Muscle layer of colon (tissue), 2 donors: ENCODE results near the gene SLC6A11.

Source experiments
- H3K27ac ChIP-seq: one replicate; pipeline ENCODE4 v1.7.0; 2013; ENCODE audit warnings: low read depth, mild to moderate bottlenecking, low read length, moderate library complexity
- H3K27me3 ChIP-seq, 2 donors: one replicate each; pipeline ENCODE4 v1.7.0; 2013; ENCODE audit warnings: low read length in 2 of 2, mild to moderate bottlenecking in 2 of 2; ENCODE audit not compliant: insufficient read depth in 2 of 2, control insufficient read depth in 1 of 2
- H3K36me3 ChIP-seq: one replicate; pipeline ENCODE4 v1.7.0; 2013; ENCODE audit warnings: mild to moderate bottlenecking, low read length; ENCODE audit not compliant: insufficient read depth
- H3K4me1 ChIP-seq: one replicate; pipeline ENCODE4 v1.7.0; 2013; ENCODE audit warnings: mild to moderate bottlenecking, low read length; ENCODE audit not compliant: insufficient read depth
- H3K4me3 ChIP-seq, 2 donors: one replicate each; pipeline ENCODE4 v1.7.0; 2013; ENCODE audit warnings: low read length in 2 of 2, low read depth in 1 of 2, mild to moderate bottlenecking in 1 of 2, moderate library complexity in 1 of 2
- H3K9ac ChIP-seq: one replicate; pipeline ENCODE4 v1.7.0; 2013; ENCODE audit warnings: low read length
- H3K9me3 ChIP-seq: one replicate; pipeline ENCODE4 v1.7.0; 2013; ENCODE audit warnings: mild to moderate bottlenecking, low read length
- donor health status: abdominal sarcoma.
- donor health status: Adenocarcinoma of cecum.

SLC6A11 gene

DNA sequence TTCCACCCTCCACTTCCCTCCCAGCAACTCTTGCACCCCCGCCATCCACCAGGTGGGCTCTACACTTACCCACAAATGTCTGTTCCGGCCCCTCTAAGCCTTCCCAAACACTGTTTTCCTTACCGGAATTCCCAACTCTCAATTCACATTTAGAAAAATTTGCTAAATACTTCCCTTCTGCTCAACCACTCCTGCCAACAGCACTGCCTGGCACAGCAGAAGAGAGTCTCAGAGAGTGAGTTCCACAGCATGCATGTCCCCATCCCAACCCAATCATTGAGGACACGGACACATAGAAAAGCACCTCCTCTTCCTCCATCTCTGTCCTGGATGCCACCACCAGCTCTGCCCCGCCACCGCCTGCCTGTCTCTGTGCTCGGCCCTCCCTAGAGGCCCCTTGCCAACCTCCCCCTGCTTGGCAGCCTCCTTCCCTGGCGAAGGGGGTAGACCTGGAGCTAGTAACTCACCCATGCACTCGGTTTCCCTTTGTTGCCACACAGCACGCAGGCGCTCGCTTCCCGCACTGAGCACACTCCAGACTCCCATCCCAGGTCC lies 110.3 kb downstream of the SLC6A11 start:
- Histone ChIP-seq H3K27ac (no peak overlapping the region), H3K4me1 (no peaks in the 10 kb centered on the region), H3K27me3 (no peaks in the 10 kb centered on the region), H3K9ac (no peak overlapping the region), H3K9me3 (no peaks in the 10 kb centered on the region), H3K4me3 (no peak overlapping the region), H3K36me3 (no peaks in the 10 kb centered on the region)

DNA sequence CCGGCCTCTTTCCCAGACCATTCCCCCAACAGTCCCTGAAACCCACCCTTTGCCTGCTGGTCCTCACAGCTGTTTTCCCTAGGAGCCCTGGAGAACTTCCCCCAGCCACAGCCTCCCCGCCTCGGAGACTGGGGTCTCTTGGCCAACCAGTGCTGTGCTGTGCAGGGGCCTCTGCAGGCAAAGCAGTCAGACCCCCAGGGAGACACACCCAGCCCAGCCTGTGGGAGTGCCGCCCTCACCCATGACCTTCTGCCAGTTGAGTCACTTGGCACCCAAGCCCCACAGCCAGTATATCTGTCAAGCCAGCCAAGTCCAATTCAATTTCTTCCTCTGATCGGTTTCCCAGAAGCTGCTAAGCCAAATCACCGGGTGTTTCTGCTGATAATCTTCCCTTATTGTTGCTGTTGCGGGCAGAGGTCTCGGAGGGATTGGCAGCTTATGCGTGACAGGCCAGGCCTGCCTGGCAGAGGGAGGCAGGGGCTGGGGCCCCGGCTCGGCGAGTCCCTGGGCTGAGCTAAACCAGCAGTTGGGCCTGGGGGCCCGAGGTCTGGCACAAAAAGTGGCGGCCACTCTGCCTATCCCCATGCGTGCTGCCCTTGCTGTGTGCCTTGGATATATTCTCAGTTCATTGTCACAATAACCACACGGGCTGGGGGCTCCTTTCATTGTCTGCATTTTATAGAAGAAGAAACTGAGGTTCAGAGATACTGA lies 110.9 kb downstream of the SLC6A11 start:
- H3K9me3 ChIP-seq: no peaks in the 10 kb centered on the region
- H3K9ac ChIP-seq: no peak overlapping the region
- no peaks in the 10 kb centered on the region for H3K27me3 ChIP-seq
- H3K4me3 ChIP-seq: no peak overlapping the region
- H3K27ac ChIP-seq: no peak overlapping the region
- no peaks in the 10 kb centered on the region for H3K4me1 ChIP-seq
- H3K36me3 ChIP-seq: no peaks in the 10 kb centered on the region

DNA sequence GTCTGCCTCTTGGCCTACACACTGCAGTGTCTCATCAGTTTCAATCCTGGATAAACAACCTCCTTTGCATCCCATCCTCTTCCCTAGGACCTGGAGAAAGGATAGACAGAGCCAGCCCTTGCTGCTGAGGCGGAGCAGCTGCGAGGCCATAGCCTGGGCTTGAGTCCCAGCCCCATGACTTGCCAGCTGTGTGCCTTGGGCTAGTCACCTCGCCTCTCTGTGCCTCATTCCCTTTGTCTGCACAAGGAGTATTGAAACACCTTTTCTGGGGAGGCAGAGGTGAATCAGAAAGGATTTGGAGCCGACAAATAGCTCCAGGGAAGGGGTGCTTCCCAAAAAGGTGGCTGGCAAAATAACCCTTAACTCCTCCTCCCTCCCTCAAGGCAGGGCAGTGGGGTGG lies 111.5 kb downstream of the SLC6A11 start:
- H3K27ac ChIP-seq: no peak overlapping the region

DNA sequence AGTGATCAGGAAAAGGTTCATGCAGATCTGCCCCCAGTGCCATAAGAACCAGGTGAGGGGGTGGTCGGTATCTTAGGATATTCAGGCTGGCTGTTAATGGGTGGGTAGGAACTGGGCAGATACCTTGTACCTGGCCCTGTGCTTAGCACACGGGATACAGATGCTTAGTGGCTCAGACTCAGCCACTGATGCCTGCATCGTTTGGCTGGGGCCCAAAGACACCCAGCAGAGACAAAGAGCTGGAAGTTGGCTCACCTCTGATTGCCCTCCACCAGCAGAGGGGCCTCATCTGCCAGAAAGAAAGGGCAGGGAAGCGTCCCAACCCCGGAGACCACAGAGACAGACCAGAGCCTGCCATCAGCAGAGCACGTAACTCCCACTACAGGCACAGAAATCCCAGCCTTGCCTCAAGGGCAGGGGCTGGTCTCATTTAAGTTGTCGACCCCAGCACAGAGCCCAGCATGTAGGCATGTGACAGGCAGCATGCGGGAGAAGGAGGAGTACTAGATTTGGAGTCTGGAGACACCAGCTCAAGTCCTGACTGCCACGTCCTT lies 112.5 kb downstream of the SLC6A11 start:
- no peak overlapping the region for H3K9ac ChIP-seq
- H3K4me3 ChIP-seq: no peak overlapping the region
- H3K4me1 ChIP-seq: no peaks in the 10 kb centered on the region
- no peaks in the 10 kb centered on the region for H3K27me3 ChIP-seq
- H3K27ac ChIP-seq: no peak overlapping the region
- H3K9me3 ChIP-seq: no peaks in the 10 kb centered on the region
- no peaks in the 10 kb centered on the region for H3K36me3 ChIP-seq

More for the DNA sequence above, 111.5 kb downstream of the SLC6A11 start:
- H3K4me1 ChIP-seq: no peaks in the 10 kb centered on the region
- H3K27me3 ChIP-seq: no peaks in the 10 kb centered on the region
- no peaks in the 10 kb centered on the region for H3K36me3 ChIP-seq
- no peak overlapping the region for H3K4me3 ChIP-seq
- H3K9ac ChIP-seq: no peak overlapping the region
- H3K9me3 ChIP-seq: no peaks in the 10 kb centered on the region

DNA sequence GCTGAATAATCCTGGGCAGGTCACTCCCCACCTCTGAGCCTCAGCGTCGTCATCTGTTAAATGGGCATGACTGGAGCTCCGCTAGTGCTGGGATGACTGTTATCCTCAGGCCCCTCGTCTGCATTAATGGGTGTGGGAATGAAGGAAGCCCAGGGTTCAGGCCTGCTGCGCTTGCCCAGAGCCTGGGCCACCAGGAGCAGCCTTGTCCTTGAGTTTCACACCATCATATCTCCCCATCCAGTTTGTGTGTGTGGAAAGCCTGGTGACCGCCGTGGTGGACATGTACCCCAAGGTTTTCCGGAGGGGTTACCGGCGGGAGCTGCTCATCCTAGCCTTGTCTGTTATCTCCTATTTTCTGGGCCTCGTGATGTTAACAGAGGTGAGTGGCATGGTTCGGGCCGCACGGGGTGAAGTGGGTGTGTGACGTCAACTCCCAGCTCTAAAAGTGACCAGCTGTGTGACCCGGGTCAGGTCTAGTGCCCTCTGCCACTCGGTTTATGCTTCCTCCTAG lies 113.0 kb downstream of the SLC6A11 start:
- no peaks in the 10 kb centered on the region for H3K36me3 ChIP-seq
- H3K9ac ChIP-seq: no peak overlapping the region
- H3K4me1 ChIP-seq: no peaks in the 10 kb centered on the region
- H3K27ac ChIP-seq: no peak overlapping the region
- no peaks in the 10 kb centered on the region for H3K27me3 ChIP-seq
- no peaks in the 10 kb centered on the region for H3K9me3 ChIP-seq
- no peak overlapping the region for H3K4me3 ChIP-seq

DNA sequence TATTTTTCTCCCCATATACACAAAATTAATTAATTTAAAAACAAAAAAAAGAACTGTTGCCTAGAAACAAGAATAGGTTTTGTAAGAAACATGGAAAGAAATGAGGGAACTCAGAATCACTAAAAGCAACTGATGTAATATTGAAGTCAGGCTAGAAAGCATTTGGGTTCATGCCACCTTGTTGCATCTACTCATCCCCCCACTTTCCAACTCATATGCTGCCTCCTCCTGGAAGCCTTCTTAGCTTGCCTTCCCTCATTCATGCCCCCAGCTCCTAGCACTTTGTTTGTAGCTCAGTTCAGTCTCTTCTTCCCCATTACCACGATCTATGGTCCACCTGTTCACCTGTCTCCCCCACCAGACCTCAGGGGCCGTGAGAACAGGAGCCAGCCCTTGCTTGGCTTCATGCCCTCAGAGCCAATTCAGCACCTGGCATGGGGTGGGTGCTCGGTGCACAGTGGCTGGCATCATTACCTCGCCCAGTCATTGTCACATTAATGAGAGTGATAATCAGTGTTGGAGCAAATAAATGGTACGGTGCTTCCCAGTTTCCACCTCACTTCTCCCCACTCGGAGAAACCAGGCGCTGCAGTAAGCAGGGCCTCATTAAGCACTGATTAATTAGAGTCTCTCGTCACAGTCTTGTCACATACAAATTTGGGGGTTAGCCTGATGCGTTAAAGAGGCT lies 114.1 kb downstream of the SLC6A11 start:
- no peaks in the 10 kb centered on the region for H3K36me3 ChIP-seq
- H3K9me3 ChIP-seq: no peaks in the 10 kb centered on the region
- no peak overlapping the region for H3K9ac ChIP-seq
- no peaks in the 10 kb centered on the region for H3K27me3 ChIP-seq
- H3K27ac ChIP-seq: no peak overlapping the region
- no peaks in the 10 kb centered on the region for H3K4me1 ChIP-seq
- no peak overlapping the region for H3K4me3 ChIP-seq

DNA sequence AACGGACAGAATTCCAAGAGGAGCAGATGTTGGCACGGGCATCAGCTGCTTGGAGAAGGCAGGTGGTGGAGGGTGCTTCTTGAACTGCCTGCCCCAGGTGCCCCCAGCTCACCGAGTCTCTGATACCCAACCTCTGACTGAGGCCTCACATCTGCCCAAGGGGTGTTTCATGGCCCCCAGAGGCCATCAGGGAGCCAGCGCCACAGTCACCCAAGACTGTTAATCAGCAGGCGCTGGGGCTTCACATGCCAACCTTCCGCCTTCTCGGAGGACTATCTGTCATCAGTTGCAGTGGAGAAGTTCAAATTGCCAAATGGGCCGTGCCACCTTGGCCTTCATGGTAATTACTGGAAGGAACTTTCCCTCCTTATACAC lies 114.6 kb downstream of the SLC6A11 start:
- Histone ChIP-seq H3K36me3 (no peaks in the 10 kb centered on the region), H3K27me3 (no peaks in the 10 kb centered on the region), H3K27ac (no peak overlapping the region), H3K9me3 (no peaks in the 10 kb centered on the region), H3K4me3 (no peak overlapping the region), H3K4me1 (no peaks in the 10 kb centered on the region), H3K9ac (no peak overlapping the region)

DNA sequence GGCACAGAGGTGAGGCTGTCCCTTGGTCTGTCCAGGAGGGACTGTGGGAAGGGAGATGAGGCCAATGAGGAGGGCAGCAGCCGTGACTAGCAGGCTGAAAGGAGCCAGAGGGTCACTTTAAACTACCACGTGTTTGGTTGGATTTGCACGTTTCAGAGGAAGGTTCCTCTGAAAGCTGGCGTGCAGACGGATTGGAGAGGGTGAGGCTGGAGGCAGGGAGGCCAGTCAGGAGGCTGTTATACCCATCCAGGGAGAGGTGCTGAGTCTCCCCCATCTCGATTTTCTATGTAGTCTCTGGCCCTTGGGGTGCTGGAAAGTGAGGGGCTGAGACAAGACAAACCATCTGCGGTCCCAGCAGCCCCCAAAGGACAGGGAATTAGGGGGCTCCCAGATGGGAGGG lies 116.6 kb downstream of the SLC6A11 start:
- no peak overlapping the region for H3K9ac ChIP-seq
- H3K27ac ChIP-seq: no peak overlapping the region
- no peaks in the 10 kb centered on the region for H3K9me3 ChIP-seq
- H3K36me3 ChIP-seq: no peaks in the 10 kb centered on the region
- no peaks in the 10 kb centered on the region for H3K4me1 ChIP-seq
- no peak overlapping the region for H3K4me3 ChIP-seq
- no peaks in the 10 kb centered on the region for H3K27me3 ChIP-seq

DNA sequence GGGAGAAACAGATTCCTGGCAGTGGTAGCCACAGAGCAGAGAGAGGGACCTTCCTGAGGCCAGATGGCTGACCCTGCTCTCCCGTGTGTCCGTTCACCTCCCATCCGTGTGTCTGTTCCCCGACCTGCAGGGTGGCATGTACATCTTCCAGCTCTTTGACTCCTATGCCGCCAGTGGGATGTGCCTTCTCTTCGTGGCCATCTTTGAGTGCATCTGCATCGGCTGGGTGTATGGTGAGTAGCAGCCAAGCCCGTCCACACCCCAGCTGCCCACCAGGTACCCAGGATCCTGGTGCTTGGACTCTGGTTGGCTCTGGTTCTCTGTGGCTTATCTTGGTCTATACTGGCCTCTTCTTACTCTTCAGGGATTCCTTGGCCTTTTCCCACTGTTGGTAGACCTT lies 117.0 kb downstream of the SLC6A11 start:
- Histone ChIP-seq H3K9me3 (no peaks in the 10 kb centered on the region), H3K27me3 (no peaks in the 10 kb centered on the region), H3K4me3 (no peak overlapping the region), H3K27ac (no peak overlapping the region), H3K9ac (no peak overlapping the region), H3K36me3 (no peaks in the 10 kb centered on the region), H3K4me1 (no peaks in the 10 kb centered on the region)

DNA sequence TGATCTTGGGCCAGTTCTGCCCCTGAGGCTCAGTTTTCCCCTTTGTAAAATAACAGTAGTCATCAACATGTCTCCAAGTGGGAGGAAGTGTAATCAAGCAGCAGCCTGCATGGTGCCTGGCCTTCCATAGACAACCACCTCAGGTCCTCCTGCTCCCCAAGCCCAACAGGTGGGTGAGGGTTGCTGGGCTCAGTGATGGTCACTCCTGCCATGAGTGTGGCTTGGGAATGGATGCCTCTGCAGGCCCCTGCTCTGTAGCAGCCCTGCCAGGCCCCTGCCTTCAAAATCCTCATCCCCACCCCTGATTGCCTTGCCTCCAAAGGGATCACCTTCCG lies 117.4 kb downstream of the SLC6A11 start:
- H3K9me3 ChIP-seq: no peaks in the 10 kb centered on the region
- H3K36me3 ChIP-seq: no peaks in the 10 kb centered on the region
- H3K9ac ChIP-seq: no peak overlapping the region
- H3K27ac ChIP-seq: no peak overlapping the region
- no peaks in the 10 kb centered on the region for H3K27me3 ChIP-seq
- H3K4me3 ChIP-seq: no peak overlapping the region
- H3K4me1 ChIP-seq: no peaks in the 10 kb centered on the region

DNA sequence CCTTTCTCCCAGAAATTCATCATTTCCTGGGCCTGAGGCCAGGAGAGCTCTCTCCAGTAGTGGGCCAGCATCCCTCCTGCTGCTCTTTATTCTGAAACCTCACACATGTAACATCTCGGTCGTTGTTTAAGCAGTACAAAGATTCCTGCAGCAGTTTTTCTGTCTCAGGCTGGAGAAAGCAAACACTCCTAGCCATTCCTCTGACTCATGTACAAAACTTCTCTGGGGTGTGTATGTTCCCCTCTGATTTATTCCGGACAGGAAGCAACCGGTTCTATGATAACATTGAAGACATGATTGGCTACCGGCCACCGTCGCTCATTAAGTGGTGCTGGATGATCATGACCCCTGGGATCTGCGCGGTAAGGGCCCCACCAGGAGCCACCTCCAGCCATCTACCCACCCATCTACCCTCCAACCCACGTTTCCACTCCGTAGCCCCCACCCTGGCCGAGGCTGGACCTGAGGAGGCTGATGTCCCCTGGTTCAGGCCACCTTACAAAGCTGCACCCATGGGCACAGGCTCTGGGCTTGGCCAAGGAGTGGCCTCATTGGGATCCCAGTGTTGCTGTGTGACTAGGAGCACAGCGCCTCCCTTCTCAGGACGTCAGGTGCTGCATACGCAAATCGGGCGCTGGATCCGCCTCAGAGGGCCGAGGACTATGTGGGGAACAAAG lies 117.9 kb downstream of the SLC6A11 start:
- Histone ChIP-seq H3K36me3 (no peaks in the 10 kb centered on the region), H3K4me1 (no peaks in the 10 kb centered on the region), H3K27ac (no peak overlapping the region), H3K27me3 (no peaks in the 10 kb centered on the region), H3K9ac (no peak overlapping the region), H3K9me3 (no peaks in the 10 kb centered on the region), H3K4me3 (no peak overlapping the region)
